Stimulated activated CD4-positive, alpha-beta T cell treated with anti-CD3 and anti-CD28 coated beads, Interleukin-12 subunit alpha, Interleukin-12 subunit beta, amount 100 ng/mL, for 48 hours (primary cell): ENCODE data around the gene CMIP.
"Not testable (repeated sequence)": the region's sequence is repeated elsewhere in the genome, so short reads cannot be mapped to it uniquely, and the experiment has no call there.

Source experiments
- DNase-seq, 3 donors: peaks; one replicate each; pipeline ENCODE4 v3.0.0-alpha.2; 2020; ENCODE audit warnings: low read depth in 2 of 3, low spot score in 1 of 3

Gene CMIP

DNA sequence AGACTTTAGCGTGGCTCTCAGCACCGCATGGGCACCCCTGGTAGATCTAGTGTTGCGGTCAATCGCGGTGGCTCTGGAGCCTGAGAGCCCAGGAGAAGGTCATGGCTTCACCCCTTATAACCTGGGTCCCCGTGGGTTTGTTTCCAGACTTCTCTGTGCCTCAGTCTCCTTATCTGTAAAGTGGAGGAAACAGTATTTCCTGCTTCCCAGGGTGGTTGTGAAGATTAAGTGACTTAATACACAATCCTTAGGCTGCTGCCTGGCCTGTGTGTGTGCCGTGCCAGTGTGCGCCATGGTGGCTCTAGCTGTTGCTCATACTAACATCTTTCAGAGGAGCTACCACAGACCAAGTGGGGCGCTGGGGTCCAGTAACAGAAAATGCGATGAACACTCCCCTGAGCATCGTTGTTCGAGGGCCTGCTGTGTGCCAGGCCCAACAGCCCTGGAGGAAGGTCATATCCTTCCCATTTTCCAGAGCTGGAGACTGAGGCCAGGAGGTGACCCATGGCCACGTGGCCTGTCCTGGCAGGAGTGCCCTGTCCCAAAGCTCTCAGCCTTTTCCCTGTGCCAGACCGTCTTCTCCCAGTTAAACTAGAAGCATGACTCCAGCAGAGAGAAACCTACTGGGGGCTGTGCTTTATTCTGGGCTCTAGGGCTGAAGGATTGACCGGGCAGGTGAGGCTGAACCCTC lies 70.1 kb downstream of the CMIP start:
- DNase-seq = no peak

GRCh38 chr16:81515281-81515680 lies 70.7 kb downstream of the CMIP start:
- DNase-seq = no peak

- no peak for DNase-seq
These were observed 71.1 kb downstream of the CMIP start for GRCh38 chr16:81515721-81516120.

DNA sequence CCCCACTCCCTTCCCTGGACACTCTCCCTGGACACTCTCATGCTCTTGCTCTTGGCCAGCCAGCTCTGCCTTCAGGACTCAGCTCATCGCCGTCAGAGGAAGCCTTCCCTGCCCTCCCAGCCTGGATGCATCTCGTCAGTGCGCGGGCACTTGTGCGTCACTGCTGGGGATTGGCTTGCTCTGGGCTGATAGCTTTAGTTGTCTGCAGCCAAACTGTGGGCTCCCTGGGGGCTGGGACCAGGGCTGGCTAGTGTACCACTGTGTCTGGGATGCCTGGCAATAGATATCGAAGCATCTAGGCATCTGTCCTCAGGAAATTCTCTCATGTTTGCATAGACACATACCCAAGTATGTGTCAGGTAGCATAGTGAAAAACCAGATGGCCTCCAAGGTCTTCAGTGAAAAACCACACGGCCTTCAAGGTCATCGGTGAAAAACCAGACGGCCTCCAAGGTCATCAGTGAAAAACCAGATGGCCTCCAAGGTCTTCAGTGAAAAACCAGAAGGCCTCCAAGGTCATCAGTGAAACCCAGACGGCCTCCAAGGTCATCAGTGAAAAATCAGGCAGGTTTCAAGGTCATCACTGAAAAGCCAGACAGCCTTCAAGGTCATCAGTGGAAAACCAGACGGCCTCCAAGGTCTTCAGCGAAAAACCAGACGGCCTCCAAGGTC lies 72.0 kb downstream of the CMIP start:
- no peak for DNase-seq

- no peak for DNase-seq
These were observed 72.5 kb downstream of the CMIP start for GRCh38 chr16:81517150-81517499.

- DNase-seq = no peak
These were observed 73.2 kb downstream of the CMIP start for GRCh38 chr16:81517629-81518438.

GRCh38 chr16:81518439-81518757 lies 73.8 kb downstream of the CMIP start:
- no peak for DNase-seq

DNA sequence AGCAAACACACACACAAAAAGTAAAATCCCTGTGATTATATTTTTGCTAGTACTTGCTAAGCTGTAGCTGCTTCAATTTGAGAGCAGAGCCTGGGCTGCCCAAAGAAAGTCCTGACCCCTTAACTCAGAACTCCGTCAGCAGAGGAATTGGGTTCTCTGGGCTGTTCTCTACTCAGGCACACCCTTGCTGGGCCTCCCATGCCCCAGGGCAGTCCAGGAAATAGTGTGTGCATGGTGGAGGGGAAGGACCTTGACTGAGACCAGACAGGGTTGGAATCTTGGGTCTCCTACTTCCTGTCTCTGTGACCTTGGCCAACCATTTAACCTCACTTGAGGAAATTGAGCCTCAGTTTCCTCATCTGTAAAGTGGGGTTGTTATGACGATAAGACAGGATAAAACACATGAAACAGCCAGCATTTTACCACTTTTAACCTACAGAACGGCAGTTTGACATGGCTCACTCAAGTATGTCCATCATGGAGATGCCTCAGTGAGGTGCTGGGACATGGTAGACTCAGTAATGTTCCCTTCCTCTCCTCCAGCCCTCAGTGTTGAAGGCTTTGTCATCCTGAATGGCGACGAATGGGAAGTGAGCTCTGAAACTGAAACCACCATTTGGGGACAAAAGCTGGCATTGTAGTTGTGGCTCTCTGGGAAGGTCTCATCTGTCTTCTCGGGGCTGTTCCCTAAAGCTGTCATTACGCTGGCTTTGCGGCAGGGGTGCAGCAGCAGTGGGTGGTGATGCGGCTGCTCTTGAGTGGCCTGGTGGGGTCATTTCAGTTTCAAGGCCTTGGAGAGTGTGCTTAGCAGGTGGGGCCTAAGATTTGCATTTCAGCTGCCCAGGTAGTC lies 74.9 kb downstream of the CMIP start:
- no peak for DNase-seq

- DNase-seq = no peak
These were observed 75.5 kb downstream of the CMIP start for GRCh38 chr16:81520151-81520470.

DNA sequence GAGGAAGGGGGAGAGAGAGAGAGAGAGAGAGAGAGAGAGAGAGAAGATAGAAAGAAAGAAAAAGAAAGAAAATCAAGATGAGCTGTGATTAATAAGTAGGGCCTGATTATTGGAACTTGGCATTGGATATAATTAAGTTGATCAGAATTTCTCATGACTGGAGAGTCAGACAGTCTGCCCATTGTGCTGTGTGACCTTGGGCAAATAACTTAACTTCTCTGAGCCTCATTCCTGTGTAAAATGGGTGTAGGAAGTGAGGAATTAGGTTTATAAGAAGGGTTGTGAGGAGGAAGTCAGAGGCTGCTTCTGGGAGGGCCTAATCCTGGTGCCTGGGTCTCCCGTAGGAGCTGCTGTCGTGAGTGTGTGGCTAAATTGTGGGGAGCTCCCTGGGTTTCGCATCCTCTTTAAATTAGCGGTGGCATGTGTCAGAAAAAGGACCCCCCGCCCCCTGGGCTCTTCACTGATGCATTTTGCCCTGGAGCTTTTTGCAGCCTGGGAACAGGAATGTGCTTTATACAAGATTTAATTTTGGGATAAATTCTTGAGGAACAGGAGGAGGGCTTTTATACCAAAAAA lies 76.0 kb downstream of the CMIP start:
- no peak for DNase-seq

- DNase-seq = peak; percentile 21 to 44 (median 31)
These were observed 76.6 kb downstream of the CMIP start for GRCh38 chr16:81521141-81521626.

GRCh38 chr16:81522108-81522701 lies 77.6 kb downstream of the CMIP start:
- no peak for DNase-seq

GRCh38 chr16:81522851-81523250 lies 78.2 kb downstream of the CMIP start:
- DNase-seq = not testable (repeated sequence)

GRCh38 chr16:81523387-81524115 lies 78.9 kb downstream of the CMIP start:
- DNase-seq = no peak

DNA sequence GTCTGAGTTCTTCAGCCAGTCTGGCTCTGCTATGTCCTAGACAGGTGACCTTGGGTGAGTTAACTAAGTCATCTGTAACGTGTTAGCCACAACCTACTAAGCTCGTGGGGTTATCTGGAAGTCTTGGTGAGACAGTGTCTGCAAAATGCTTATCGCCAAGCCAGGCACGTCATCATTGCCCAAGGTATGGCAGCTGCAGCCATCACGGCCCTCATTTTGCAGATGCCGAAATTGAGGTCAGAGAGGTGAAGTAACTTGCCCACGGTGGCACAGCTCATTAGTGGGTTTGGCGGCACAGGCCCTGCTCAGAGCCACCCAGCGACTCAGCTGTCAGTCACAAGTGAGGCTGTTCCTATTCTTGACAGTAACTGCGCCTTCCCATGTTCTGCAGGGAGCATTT lies 79.8 kb downstream of the CMIP start:
- DNase-seq = no peak

DNA sequence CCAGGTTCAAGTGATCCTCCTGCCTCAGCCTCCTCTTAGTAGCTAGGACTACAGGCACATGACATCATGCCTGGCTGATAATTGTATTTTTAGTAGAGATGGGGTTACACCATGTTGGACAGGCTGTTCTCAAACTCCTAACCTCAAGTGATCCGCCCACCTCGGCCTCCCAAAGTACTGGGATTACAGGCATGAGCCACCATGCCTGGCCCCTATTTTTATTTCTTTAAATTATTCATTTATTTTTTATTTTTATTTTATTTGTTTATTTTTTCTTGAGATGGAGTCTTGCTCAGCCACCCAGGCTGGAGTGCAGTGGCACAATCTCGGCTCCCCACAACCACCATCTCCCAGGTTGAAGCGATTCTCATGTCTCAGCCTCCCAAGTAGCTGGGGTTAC lies 80.3 kb downstream of the CMIP start:
- DNase-seq = not testable (repeated sequence)

DNA sequence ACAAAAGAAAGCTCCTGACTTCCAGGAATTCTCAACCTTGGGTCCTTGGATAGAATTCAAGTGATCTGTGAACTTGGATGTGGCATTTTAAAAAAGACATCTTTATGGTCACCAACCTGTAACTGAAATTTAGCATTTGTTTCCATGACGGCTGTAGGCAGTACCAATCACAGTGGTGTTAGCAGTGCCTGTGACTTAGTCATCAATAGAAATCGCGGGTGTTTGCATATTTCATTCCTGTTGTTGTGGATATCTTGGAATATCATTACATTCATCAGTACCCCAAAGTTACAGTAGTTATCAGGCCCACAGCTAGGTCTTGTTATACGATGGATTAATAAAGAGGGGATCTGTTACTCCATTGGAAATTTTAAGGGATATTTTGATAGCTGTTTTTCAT lies 81.6 kb downstream of the CMIP start:
- no peak for DNase-seq

GRCh38 chr16:81526935-81527334 lies 82.3 kb downstream of the CMIP start:
- DNase-seq = no peak

DNA sequence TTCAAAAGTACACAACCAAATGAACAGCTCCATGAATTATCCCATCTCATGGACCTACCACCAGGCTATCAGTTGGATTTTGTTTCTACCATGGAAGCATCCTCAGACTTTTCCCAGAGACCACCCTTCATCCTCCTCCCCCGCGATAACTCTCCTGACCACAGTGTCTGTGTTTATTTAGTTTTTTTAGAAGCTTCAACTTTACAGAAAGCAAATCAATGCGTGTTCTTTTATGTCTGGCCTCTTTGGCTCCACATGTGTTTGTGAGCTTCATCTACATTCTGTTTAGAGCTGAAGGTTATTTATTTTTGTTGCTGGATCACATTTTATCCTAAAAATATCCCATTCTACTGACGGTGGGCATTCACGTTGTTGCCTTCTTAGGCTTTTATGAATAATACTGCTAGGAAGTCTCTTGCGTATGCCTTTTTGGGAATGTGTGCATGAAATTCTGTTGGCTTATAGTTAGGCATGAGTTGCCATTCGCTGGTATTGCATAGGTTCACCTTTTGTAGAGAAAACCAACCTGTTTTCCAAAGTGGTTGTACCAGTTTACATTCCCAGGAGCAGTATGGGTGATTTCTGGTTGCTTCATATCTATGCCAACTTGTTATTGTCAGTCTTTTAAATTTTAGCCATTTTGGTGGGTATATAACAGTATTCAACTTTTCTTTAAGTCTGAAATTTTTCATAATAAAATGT lies 83.0 kb downstream of the CMIP start:
- no peak for DNase-seq
